Gastrocnemius medialis (tissue), 4 donors: ENCODE data around the gene SLC18B1. TPM values are rescaled to one million over a fixed set of nuclear protein-coding genes. Genes with fewer than 3 reads are reported as not detected.

ENCODE experiments used
- ATAC-seq, 2 donors: fragments of 150-250 bp; one replicate each; pipeline ENCODE4 v1.9.1; 2016
- DNase-seq, 2 donors: peaks; one replicate each; pipeline ENCODE4 v3.0.0-alpha.2; 2019
- H3K27ac ChIP-seq, 4 donors: fragments of 200-600 bp; sonication (generic); 1 replicate in 1 of 4; 2 replicates in 3 of 4; pipeline ENCODE4 v1.5.1; 2016 to 2018; ENCODE audit warnings: mild to moderate bottlenecking in 2 of 4, moderate library complexity in 1 of 4
- H3K27me3 ChIP-seq, 3 donors: fragments of 200-600 bp; sonication (generic) in 2 of 3; 1 replicate in 1 of 3; 2 replicates in 2 of 3; pipeline versions ENCODE4 v1.5.1 to v1.6.0; 2016 to 2019; ENCODE audit warnings: mild to moderate bottlenecking in 1 of 3, moderate library complexity in 1 of 3
- H3K36me3 ChIP-seq, 2 donors: fragments of 200-600 bp; sonication (generic) in 1 of 2; one replicate each; pipeline ENCODE4 v1.5.1; 2017 to 2018
- H3K4me1 ChIP-seq, 2 donors: fragments of 200-600 bp; sonication (generic) in 1 of 2; one replicate each; pipeline ENCODE4 v1.5.1; 2016 to 2017; ENCODE audit warnings: mild to moderate bottlenecking in 2 of 2
- H3K4me3 ChIP-seq, 4 donors: fragments of 200-600 bp; sonication (generic) in 3 of 4; 1 replicate in 1 of 4; 2 replicates in 3 of 4; pipeline ENCODE4 v1.5.1; 2016 to 2019; ENCODE audit warnings: mild to moderate bottlenecking in 2 of 4
- H3K9me3 ChIP-seq, 3 donors: fragments of 200-600 bp; sonication (generic) in 2 of 3; 1 replicate in 1 of 3; 2 replicates in 2 of 3; pipeline ENCODE4 v1.5.1; 2016 to 2019
- POLR2A ChIP-seq, 2 donors: fragments of 450-650 bp; IDR thresholded peaks; one replicate each; pipeline ENCODE4 v1.6.1; 2017; ENCODE audit warnings: antibody characterized with exemption in 2 of 2, mild to moderate bottlenecking in 2 of 2, moderate library complexity in 2 of 2
- in situ Hi-C, 4 donors: fragments of 200-750 bp; cut with MboI; loops; one replicate each; pipeline versions ENCODE4 v1.15.0 to v1.8.0; 2017; ENCODE audit warnings: low sequenced_read_pairs in 4 of 4
- intact Hi-C: fragments of 100-400 bp; cut with DNase I; formaldehyde crosslinking; loops from one replicate; pipeline ENCODE4 v1.15.1; 2023; ENCODE audit warnings: low total_unique reads
- total RNA-seq, 4 donors: library from RNA; depleted of rRNA; stranded (reverse); fragments of >200 nt; gene quantifications; one replicate each; pipeline versions ENCODE4 v1.1.0 to v1.2.3, GENCODE V29; 2016
- TF ChIP-seq, protein P1 (sequence below), 5 experiments: fragments of 450-650 bp in 3 of 5; fragments of 200-600 bp in 2 of 5; sonication (generic) in 2 of 5; IDR thresholded peaks in 4 of 5; conservative IDR thresholded peaks in 1 of 5; 1 replicate in 4 of 5; 2 replicates in 1 of 5; pipeline ENCODE4 v1.5.1; 2016 to 2019; ENCODE audit warnings: antibody characterized with exemption in 5 of 5, mild to moderate bottlenecking in 3 of 5, moderate library complexity in 3 of 5

Gene SLC18B1
- total RNA-seq, 4 donors from 2014 or later = 0.58 to 7.4 (median 1.5) TPM

DNA sequence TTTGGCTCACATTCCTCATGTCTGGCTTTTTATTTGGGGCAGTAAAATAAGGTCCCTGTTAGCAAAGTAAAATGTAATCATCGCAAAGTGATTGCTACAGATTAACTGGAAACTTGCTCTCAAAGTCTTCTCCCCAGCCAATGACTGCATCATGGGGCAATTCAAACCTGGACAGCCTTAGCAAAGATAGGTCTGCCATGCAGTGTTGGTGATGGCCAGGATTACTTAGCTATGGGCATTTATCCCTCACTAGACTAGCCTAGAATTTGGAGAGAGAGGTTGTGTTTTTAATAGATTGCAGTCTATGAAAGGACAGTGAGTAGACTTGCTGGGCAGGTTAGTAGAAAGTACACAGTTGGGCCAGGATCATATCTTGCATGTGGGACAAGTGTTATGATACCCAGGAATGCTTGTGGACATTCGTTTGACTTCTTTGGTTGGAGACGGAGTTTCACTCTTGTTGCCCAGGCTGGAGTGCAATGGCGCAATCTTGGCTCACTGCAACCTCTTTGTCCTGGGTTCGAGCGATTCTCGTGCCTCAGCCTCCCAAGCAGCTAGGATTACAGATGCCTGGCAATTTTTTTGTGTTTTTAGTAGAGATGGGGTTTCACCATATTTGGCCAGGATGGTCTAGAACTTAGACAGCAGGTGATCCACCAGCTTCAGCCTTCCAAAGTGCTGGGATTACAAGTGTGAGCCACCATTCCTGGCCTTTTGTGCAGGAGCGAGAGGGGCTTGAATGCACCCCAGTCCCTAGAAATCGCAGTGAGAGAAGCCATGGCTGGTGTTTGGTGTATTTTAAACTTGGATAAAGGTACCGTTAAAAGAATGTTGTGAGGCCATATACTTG is 19.3 kb upstream of the SLC18B1 start:
- DNase-seq = no peak
- Histone ChIP-seq H3K36me3 (peaks cover 0 to 50% of the 10 kb centered on the region in 2 donors), H3K9me3 (no peaks in the 10 kb centered on the region), H3K4me3 (no peak overlapping the region), H3K27ac (peak overlapping the region; percentile 16 to 96 (median 54)), H3K27me3 (no peaks in the 10 kb centered on the region), H3K4me1 (peaks cover 36 to 39% of the 10 kb centered on the region in 2 donors)
- in situ Hi-C loops = loop anchor here in 2 of 4 donors (25.0 kb wide), 2 partner anchors 305 to 1245 kb away; partner anchors contain the start of genes SLC2A12 (in 1 of the 2) and STX7 (in 1 of the 2)
- intact Hi-C loops = loop anchor here (10.0 kb wide), 2 partner anchors 617 to 1357 kb away; no protein-coding TSS in a partner anchor
- TF ChIP-seq, protein P1, sequence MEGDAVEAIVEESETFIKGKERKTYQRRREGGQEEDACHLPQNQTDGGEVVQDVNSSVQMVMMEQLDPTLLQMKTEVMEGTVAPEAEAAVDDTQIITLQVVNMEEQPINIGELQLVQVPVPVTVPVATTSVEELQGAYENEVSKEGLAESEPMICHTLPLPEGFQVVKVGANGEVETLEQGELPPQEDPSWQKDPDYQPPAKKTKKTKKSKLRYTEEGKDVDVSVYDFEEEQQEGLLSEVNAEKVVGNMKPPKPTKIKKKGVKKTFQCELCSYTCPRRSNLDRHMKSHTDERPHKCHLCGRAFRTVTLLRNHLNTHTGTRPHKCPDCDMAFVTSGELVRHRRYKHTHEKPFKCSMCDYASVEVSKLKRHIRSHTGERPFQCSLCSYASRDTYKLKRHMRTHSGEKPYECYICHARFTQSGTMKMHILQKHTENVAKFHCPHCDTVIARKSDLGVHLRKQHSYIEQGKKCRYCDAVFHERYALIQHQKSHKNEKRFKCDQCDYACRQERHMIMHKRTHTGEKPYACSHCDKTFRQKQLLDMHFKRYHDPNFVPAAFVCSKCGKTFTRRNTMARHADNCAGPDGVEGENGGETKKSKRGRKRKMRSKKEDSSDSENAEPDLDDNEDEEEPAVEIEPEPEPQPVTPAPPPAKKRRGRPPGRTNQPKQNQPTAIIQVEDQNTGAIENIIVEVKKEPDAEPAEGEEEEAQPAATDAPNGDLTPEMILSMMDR (IDR thresholded peaks at IDR 0.05 in 4 of 5, conservative IDR thresholded peaks at IDR 0.05 in 1 of 5) = no peak
- TF ChIP-seq POLR2A (IDR thresholded peaks at IDR 0.05) = no peak
- ATAC-seq = no peak

DNA sequence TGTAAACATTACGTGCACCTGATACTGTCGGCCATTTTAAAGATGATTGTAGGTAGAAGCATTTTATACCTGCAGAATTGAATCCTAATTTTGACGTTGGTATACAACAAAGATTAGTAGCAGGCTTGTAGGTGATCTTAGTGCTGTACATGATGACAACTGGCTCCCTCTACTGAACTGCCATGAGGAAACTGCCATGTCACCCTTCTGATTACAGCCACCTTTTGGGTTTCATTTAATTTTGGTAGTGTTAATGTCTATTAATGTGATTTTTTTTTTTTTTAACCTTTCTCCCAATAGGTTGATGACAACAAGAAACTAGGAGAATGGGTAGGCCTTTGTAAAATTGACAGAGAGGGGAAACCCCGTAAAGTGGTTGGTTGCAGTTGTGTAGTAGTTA is 18.2 kb upstream of the SLC18B1 start:
- DNase-seq = no peak
- TF ChIP-seq POLR2A (IDR thresholded peaks at IDR 0.05) = no peak
- TF ChIP-seq, protein P1 (IDR thresholded peaks at IDR 0.05 in 4 of 5, conservative IDR thresholded peaks at IDR 0.05 in 1 of 5) = no peak
- H3K27ac ChIP-seq = peak overlapping the region; percentile 31 to 96 (median 85)
- H3K27me3 ChIP-seq = no peaks in the 10 kb centered on the region
- ATAC-seq = no peak
- H3K9me3 ChIP-seq = no peaks in the 10 kb centered on the region
- intact Hi-C loops (loop anchor here (10.0 kb wide), 2 partner anchors 618 to 1358 kb away; no protein-coding TSS in a partner anchor), in situ Hi-C loops (loop anchor here in 2 of 4 donors (25.0 kb wide), 2 partner anchors 304 to 1246 kb away; partner anchors contain the start of genes SLC2A12 (in 1 of the 2) and STX7 (in 1 of the 2))
- H3K4me1 ChIP-seq = peaks cover 36 to 41% of the 10 kb centered on the region in 2 donors
- H3K4me3 ChIP-seq = peak overlapping the region in 3 of 4 donors; percentile 84 to 97 (median 93)
- peaks cover 0 to 50% of the 10 kb centered on the region in 2 donors for H3K36me3 ChIP-seq

DNA sequence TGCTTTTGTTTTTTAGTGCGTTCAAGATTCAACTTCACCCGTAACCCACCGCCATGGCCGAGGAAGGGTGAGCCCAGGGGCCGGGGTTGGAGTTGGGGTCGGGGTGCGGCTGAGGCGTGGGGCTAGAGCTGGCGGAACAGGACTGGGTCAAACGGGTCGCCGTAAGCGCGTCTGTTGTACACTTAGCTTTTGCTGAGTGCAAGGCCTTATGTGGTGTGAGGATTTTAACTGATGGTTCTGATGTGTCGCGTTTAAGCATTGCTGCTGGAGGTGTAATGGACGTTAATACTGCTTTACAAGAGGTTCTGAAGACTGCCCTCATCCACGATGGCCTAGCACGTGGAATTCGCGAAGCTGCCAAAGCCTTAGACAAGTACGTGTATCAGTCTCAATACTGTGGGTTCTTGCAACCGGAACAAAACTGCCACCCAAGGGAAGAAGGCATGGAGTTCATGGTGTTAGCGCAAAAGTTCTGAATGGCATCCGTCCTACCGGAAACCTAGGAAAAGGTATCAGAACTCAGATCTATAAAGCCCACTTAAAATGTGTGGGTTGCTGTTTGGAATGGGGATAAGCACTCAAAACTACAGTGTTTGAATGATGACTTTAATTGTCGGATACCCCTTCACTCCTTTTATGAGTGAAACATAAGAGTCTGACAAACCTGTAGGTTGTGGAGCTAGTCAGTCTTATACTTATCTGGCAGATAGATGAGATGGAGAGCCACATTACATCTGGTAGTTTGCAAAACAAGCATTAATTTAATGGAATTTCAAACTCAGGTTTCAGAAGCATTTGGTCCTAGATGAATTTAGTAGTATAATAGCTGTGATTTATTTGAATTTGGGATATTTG is 16.5 kb upstream of the SLC18B1 start:
- Histone ChIP-seq H3K4me3 (peak overlapping the region; percentile 79 to 97 (median 88)), H3K9me3 (no peaks in the 10 kb centered on the region), H3K4me1 (peaks cover 36 to 41% of the 10 kb centered on the region in 2 donors), H3K27ac (peak overlapping the region; percentile 85 to 96 (median 88)), H3K27me3 (no peaks in the 10 kb centered on the region), H3K36me3 (peaks cover 0 to 47% of the 10 kb centered on the region in 2 donors)
- DNase-seq (no peak), ATAC-seq (peak; percentile 1 to 2)
- intact Hi-C loops = loop anchor here (2.0 to 10.0 kb wide), 4 partner anchors 16 to 1360 kb away; partner anchors contain the start of genes EYA4 and SLC18B1
- no peak for TF ChIP-seq POLR2A (IDR thresholded peaks at IDR 0.05)
- TF ChIP-seq, protein P1 (IDR thresholded peaks at IDR 0.05 in 4 of 5, conservative IDR thresholded peaks at IDR 0.05 in 1 of 5) = no peak
- in situ Hi-C loops = loop anchor here in 2 of 4 donors (25.0 kb wide), 2 partner anchors 303 to 1247 kb away; partner anchors contain the start of genes SLC2A12 (in 1 of the 2) and STX7 (in 1 of the 2)
